ENCODE results near the gene ITPR3.
"Not testable (repeated sequence)": the region's sequence is repeated elsewhere in the genome, so short reads cannot be mapped to it uniquely, and the experiment has no call there.

The ITPR3 gene

DNA sequence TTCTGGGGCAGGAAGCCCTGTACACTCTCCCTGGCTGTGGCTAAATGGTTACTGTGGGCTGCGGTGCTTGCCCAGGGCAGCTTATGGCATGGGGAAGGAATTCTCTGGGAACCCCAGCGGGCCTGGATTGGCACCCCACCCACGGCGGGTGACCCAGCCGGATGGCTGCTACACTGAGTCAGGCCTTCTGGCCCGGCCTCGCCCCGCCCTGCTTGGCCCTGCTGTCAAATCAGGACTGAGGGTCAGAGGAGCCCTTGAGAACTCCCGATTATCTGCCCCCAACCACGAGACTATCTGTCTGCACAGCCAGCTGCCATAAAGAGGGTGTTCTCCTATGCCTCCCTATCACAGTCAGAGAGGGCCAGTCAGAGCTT, 7.3 kb upstream of the ITPR3 start:
- DNase-seq (ENCODE audit: low read depth): no peak

DNA sequence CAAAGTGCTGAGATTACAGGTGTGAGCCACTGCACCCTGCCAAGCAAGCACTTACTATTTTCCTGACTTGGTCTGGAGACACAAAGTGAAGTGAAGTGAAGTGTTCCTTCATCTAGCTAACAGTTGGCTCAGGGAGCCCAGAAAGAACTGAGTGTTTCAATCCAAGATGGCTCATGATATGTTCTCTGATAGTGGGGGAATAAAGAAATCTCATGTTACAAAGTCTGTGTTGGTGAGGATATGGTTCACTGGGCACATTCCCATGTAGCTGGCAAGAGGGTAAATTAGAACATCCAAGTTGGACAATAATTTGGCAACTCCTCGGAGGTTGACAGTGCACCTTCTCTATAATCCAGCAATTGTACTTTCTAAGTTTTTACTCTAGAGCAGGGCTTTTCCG, 5.0 kb upstream of the ITPR3 start:
- DNase-seq (ENCODE audit: low read depth): no peak

DNA sequence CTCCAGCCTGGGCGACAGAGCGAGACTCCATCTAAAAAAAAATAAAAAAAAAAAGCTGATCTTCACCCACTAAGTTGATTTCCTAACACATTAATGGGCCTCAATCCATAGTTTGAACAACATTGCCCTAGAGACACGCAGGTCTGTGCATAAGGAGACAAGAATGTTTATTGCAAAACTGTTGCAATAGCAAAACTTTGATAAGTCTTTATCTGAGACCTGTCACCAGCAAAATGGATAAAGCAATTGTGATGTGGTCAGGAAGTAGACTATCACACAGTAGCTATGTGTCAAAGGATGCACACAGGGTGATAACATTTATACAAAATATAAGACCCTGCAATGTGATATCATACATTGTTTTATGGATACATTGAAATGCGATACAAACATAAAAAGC, 4.2 kb upstream of the ITPR3 start:
- no peak for DNase-seq (ENCODE audit: low read depth)

DNA sequence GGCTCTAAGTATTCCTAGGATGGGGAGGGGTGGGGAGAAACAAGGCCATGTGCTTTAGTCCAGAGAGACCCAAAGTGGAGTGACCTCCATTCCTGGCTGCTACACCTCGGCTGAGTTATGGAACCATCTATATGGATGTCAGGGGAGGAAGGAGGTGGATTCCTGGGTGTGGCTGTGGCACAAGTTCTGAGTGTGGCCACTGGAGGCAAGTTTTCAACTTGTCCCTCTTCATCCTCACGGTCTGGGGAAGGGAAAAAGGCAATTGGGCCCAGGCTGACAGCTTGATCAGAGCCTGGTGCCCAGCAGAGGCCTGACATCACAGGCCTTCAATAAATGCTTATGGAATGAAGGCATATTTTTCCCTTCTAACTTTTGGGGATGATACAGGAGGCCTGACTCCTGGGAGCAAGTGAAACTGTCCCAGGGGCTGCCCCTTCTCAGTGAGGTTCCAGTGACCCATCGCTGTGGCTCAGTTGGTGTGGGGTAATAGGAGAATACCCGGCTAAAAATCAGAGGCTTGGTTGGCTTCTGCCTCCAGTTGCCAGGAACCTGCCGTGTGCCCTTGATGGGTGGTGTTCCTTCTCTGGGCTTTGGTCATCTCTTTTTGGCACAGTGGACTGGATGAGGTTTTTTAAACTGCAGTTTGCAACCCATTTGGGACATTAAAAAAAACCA, 1.8 kb upstream of the ITPR3 start:
- no peak for DNase-seq (ENCODE audit: low read depth)

DNA sequence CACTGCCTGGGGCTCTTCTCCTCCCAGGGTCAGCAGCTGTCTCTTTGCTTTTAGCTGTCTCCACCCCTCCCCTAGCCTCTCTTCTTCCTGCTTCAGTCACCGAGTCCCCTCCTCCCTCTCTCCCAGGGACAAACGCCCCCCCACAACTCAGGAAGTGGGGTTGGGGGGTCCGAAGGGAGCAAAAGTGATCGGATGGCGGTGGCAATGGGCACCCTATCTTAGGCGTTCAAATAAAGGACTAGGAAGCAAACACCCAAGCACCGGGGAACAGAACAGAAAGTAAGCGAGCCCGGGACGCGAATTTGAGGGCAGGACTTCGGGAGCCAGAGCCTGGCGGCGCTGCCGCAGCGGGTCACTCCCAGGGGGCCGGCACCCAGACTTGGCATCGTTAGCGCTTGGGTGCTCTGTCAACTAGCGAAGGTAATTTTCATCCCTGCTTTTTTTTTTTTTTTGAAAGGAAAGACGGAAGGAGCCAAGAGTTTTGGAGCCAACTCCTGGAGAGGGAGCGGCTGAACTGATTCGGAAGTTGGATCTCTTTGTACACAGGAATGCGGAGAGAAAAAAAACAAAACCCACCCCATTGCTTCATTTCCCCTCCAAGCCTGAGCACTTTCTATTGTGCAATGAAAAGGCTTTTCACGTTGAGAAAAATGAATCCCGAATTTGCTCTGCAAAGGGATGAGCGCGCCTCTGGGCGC, 815 bp upstream of the ITPR3 start:
- no peak for DNase-seq (ENCODE audit: low read depth)

DNA sequence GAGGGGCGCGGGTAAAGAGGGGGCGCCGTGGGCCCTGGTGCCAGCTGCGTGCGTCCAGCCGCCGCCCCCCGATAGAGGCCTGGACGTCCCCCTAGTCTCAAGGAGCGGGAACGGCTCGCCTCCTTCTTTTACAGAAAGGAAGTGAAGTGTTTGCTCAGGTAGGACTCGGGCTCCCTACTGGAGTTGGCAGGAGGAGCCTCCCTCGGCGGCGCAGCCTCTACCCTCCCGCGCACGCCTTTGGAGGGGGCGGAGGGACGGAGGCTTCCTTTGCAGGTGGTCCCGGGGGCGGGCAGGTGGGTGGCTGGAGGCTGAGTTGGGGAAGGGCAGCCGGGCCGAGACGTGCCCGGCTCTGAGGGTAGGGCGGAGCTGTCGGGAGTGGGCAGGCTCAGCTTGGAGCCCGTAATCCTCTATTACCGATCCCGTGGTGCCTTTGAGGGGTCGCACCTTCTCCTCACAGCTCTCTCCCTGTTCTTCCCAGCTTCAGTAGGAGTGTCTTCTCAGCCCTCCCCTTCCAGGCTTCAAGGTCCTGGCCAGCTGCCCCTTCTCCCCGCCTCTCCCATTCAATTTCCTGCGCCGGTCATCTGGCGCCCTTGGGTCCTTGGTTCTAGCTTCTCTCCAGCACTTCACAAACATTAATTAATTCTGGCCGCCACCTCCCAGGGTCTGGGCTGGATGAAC, 728 bp downstream of the ITPR3 start:
- peak; percentile 72 for DNase-seq (ENCODE audit: low read depth)

DNA sequence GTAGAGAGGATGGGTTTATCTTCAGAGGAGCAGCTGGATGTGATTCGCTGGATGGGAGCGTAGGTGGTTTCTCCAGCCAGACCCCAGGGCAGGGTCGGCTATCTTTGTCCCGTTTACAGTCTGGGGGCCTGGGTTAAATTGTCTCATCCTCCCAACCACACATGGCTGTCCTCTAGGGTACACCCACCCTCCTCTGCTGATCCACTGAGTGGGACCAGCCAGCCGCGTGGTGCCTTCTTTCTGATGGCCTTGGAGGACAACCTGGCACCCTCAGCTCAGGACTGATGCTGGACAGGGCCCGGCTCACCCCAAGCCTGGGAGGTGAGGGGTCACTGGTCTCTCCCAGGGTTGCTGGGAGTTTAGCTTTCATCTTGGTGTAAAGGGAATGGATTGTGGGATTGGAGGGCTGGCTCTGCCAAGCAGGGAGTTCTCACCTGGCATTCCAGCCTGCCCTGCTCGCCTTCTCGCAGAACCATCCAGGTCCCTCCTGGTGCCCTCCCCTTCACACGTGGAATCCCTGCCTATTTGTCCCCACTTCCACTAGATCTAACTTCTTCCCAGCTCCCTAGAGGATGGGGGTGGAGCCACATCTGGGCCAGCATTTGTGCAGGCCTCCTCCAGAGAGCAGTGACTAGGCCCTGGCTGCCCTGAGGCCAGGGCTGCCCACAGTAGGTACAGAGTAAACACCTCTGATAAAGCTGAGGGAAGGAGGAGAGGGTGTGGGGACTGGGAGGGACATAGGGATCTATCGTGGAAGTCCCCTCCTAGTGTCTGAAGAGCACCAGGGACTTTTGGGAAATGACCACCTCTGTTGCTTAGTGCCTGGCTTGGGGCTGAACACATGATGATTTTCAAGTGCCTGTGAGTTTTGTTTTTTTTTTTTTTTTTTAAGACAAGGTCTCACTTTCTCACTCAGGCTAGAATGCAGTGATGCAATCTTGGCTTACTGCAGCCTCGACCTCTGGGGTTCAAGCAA, 1.6 kb downstream of the ITPR3 start:
- no peak for DNase-seq (ENCODE audit: low read depth)

DNA sequence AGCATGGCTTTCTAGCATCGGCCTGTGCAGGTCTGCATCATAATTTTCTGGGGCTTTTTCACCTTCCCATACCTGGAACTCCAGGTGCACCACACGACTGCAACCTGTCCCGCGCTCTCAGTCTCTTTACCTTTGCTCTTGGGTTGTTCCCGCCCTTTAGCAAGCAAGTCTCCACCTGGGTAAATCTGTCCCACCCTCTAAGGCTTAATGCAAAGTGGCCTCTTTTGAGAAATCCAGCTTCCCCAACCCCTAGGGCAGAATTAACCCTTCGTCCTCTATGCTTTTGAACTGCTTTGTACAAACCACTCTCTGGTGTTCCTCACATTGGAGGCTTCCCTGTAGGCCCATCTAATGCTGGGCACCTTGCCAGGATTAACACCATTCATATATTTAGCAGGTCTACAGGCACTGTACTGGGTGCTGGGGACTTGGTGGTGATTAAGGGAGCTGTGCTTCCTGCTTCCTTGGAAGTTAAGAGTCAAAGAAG, 2.8 kb downstream of the ITPR3 start:
- DNase-seq (ENCODE audit: low read depth): no peak

DNA sequence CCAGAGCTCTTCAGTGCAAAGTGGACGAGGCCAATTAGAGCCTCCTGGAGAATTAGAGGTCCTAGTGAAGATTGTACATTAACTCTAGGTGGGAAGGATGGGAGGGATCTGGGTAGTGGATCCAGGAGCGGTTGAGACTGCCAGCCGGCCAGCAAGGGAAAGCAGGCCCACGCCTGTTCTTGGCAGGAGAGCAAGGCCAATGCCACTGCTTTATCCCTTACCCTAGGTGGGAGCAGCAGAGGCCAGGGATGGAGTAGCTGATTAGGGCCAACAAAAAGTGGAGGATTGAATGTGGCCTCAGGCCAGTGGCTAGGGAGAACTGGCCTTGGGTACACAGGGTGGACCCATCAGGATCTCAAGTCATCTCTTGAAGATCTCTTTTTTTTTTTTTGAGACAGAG, 3.7 kb downstream of the ITPR3 start:
- DNase-seq (ENCODE audit: low read depth): no peak

DNA sequence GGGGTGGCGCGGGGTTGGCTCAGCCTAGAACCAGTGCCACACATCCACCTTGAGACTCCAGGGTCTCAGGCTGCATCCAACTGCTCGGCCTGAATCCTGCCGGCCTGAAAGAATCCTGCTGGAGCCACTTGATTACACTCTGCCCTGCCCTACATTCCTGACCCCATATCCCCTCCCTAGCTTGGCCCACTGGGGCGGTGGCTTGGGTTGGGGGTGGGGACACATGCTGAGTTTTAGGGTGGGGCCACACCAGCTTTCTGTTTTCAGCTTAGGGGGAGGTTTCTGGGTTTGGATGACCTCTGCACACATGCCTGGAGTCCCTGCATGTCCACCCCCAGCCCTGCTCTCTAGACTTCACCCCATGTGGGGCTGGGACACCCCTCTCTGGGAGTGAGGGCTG, 6.8 kb downstream of the ITPR3 start:
- no peak for DNase-seq (ENCODE audit: low read depth)

DNA sequence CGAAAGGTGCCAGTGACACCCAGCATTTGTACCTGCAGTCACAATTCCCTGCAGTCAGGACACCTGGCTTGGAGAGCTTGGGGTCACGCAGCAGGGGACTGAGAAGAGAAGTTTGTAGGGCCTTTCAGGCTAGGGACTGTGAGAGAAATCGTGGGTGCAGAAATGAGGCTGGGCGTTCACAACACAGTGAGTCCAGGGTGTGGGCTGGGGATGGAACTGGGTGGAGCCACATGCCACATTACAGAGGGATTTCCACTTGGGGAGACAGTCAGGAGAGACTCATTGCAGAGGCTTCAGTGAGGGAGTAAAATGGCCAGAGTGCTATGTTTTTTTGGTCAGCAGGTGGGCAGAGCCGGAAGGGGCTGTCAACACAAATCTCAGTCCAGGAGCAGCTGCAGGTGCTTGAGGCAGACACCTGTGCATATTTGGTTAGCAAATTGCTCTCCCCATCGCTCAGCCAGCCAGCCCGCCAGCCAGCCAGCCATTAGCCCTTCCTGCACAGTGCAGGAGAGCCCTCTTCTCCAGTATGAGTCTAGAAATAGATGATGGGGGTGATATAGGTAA, 7.4 kb downstream of the ITPR3 start:
- DNase-seq (ENCODE audit: low read depth): no peak

DNA sequence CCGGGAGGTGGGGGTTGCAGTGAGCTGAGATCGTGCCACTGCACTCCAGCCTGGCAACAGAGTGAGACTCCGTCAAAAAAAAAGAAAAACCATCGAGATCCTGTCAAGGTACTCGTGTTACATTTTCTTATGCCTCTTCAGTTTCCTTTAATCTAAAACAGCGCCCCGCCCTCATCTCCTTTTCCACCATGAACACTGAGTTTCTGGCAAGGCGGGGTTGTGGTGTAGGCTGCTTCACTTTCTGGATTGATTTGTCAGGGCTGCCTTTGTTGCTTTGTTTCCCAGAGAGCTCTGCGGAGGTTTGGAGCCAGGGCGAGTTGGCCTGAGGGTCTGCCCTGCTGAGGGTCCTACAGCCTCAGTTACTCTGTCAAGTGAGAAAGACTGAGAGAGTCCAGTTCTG, 8.9 kb downstream of the ITPR3 start:
- DNase-seq (ENCODE audit: low read depth): peak; percentile 21

DNA sequence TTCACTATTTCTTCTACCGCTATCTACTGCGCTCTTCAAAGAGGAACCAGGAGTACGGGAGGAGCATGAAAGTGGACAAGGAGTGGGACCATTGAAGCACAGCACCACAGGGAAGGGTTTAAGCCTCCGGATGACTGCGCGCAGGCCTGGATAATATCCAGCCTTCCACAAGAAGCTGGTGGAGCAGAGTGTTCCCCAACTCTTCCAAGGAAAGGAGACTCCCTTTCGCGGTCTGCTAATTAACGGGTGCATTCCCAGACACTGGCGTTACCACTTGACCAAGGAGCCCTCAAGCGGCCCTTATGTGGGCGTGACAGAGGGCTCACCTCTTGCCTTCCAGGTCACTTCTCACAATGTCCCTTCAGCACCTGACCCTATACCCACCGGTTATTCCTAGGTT, 10.4 kb downstream of the ITPR3 start:
- not testable (repeated sequence) for DNase-seq (ENCODE audit: low read depth)

DNA sequence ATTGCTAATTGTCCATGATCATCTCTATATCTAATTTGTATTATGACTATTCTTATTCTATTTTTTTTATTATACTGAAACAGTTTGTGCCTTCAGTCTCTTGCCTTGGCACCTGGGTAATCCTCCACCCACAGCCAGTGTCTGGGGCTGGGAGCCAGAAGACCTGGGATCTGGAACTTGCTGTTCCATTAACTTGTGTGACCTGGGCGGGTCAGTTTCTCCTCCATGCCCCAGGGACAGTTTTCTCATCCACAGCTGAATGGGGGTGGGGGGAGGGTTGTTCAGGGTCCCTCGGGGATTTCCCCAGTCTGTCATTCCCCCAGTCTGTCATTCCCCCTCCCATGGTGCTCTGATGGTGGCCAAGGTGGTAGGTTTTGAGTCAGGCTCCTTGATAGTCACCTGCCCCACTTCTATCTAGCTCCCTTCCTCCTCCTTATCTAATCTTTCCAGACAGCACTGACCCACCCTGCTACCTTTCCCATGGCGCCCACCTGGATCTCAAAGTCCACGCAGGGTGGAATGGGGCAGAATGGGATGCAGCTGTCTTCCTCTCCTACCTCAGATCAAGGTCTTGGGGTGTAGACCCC, 10.9 kb downstream of the ITPR3 start:
- DNase-seq (ENCODE audit: low read depth): no peak

DNA sequence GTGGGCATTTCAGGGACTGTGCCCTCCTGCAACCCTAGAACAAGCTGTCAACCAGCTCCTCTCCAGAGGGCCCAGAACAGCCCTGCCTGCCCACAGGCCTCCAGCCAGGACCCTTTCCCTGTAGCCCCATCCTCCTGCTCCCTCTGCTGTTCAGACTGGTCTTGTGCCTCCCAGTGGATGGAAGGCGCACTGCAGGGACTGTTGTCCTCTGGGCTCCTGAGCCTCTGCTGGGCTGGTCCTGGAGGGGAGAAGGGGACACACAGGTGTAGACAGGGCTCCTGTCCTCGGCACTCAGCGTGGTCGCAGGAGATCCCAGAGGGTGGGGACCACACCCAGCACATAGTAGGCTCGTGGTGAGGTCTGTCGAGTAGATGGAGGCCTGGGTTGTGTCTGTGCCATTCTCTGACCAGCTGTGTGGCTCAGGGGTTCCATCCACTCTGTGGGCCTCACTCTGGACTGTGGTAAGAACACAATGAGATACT, 11.5 kb downstream of the ITPR3 start:
- peak; percentile 26 for DNase-seq (ENCODE audit: low read depth)

DNA sequence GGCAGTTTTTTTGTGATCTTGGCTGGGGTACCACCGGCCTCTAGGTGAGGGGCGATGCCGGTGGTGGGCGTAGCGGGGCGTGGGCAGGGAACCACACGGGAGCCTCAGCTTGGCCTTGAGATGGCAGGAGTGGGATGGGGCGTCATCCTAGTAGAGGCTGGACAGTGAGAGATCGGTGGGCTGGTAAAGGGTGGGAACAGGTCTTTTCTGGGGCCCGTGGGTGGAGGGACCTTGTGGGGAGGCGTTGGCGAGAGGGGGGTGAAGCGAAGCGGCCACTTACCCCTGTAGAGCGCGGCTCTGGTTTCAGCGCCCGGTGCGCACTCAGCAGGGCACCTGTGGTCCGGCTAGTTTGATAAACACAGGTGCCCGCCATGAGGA, 12.0 kb downstream of the ITPR3 start:
- DNase-seq (ENCODE audit: low read depth): no peak

DNA sequence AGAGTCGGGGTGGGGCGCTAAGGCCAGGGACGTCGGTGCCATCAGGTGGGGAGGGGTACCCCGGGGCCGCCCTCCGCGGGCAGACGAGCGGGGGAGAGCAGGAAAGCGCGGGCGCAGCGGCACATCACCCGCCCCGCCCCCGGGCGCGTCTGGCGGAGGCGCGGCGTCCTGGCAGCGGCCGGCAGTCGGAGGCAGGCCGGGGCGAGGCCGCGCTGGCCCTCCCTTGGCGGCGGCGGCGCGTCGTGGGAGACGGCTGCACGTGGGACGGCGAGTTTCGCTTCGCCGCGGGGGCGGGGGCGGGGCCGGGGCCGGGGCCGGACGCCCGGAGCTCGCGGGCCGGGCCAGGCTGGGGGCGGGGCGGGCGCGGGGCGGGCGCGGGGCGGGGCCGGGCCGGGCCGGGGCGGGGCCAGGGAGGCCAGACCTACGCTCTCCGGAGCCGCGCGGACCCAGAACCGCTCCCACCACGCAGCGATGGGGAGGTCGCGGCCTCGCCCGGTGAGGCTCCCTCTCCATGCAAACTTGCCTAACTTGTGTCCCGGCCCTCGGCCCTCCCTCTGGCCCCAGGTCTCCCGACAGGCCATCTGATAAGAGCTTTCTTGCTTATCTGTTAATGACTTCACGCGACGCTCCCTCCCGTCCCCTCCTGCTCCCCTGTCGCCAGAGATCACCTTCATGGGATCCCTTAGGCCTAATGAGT, 12.5 kb downstream of the ITPR3 start:
- DNase-seq (ENCODE audit: low read depth): peak; percentile 43

DNA sequence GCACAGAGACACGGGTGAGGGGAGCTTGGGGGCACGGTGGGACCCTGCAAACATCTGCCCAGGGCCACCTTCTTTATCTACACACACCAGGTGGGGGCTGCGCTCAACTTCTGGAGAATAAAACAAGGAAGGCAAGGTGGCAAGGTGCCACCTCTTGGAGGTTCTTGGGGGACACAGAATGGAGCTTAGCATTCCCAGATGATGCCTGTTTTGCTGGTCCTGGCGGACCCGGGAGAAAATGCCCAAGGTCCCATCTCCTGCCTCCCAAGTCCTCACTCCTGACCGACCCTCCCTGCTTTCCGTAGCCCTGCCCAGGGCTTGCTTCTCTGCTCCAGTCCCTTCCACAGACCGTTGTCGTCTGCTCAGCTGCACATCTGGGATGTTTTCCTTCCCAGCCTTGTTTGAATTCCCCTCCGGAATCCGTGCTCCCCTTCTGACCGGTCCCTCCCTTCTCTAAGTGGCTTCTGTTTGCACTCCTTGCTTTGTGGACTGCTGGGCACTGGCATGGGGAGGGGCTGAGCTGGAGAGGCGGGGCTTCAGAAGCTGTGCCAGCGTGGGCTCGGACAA, 13.1 kb downstream of the ITPR3 start:
- no peak for DNase-seq (ENCODE audit: low read depth)

DNA sequence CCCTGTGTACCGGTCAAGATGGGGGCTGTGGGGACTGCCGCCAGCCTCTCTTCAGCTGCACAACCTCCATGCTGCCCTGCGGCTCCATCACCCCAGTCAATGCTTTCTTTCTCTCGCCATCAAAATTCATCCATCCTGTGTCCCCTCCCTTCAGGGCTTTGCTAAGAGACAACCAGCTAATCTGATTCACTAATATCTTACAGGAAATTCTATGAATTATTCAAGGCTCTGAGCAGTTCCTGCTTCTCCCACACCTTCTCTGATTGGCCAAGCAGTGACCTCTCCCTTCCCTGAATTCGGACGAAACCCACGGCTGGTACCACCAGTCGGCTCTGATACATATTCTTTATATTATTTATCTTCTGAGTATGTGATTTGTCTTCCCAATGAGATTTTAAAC, 13.8 kb downstream of the ITPR3 start:
- no peak for DNase-seq (ENCODE audit: low read depth)

DNA sequence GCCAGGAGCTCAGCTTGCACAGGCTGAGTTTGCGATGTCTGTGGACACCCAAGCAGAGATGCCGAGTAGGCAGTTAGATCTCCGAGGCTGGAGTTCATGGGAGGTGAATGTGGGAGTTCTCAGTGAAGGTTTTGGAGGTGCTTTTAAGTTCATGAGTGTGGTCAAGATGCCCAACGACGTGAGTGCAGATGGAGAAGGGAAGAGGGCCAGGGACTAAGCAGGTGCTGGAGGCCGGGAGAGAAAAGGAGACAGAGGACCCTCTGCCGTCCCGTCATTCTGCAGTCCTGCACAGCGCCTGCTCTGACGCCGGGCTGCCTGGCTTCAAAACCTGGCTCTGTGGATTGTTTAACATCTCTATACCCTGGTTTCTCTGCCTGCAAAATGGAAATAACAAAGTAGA, 15.5 kb downstream of the ITPR3 start:
- no peak for DNase-seq (ENCODE audit: low read depth)

All from stimulated activated CD4-positive, alpha-beta T cell treated with anti-CD3 and anti-CD28 coated beads, Interleukin-2, amount 100 ng/mL, for 4 hours (primary cell).